Endodermal cell (in vitro differentiated cells): ENCODE results near the gene TVP23A. TPM values are rescaled to one million over a fixed set of nuclear protein-coding genes. Genes with fewer than 3 reads are reported as not detected.

Source experiments
- DNase-seq: peaks from one replicate; pipeline ENCODE4 v3.0.0-alpha.2; 2017
- H3K27ac ChIP-seq: 2 replicates; pipeline ENCODE4 v1.5.1; 2013; ENCODE audit warnings: mild to moderate bottlenecking, low read depth, low read length, moderate library complexity
- H3K27me3 ChIP-seq: 2 replicates; pipeline ENCODE4 v1.6.1; 2013; ENCODE audit warnings: mild to moderate bottlenecking, low read length, moderate library complexity; ENCODE audit not compliant: insufficient read depth, control insufficient read depth, poor library complexity, severe bottlenecking
- H3K36me3 ChIP-seq: 2 replicates; pipeline ENCODE4 v1.7.0; 2013; ENCODE audit warnings: mild to moderate bottlenecking, low read length, moderate library complexity; ENCODE audit not compliant: control insufficient read depth, insufficient read depth
- H3K4me1 ChIP-seq: one replicate; pipeline ENCODE4 v1.7.0; 2013; ENCODE audit warnings: low read length; ENCODE audit not compliant: control insufficient read depth, insufficient read depth
- H3K4me3 ChIP-seq: 2 replicates; pipeline ENCODE4 v1.5.1; 2013; ENCODE audit warnings: mild to moderate bottlenecking, low read length, moderate library complexity
- H3K9ac ChIP-seq: 2 replicates; pipeline ENCODE4 v1.6.1; 2013; ENCODE audit warnings: mild to moderate bottlenecking, low read length, moderate library complexity; ENCODE audit not compliant: poor library complexity, severe bottlenecking; ENCODE audit errors: extremely low read depth
- H3K9me3 ChIP-seq: 2 replicates; pipeline ENCODE4 v1.6.1; 2013; ENCODE audit warnings: mild to moderate bottlenecking, low read length, moderate library complexity; ENCODE audit not compliant: control insufficient read depth
- H3K27ac Mint-ChIP-seq: 2 replicates; pipeline ENCODE4 v1.8.0; 2020; ENCODE audit warnings: mixed read lengths
- H3K27me3 Mint-ChIP-seq: 2 replicates; pipeline ENCODE4 v1.8.0; 2021; ENCODE audit warnings: mild to moderate bottlenecking, mixed read lengths; ENCODE audit not compliant: insufficient read depth
- H3K36me3 Mint-ChIP-seq: 2 replicates; pipeline ENCODE4 v1.8.0; 2020; ENCODE audit warnings: low read depth, mixed read lengths
- H3K4me1 Mint-ChIP-seq: 2 replicates; pipeline ENCODE4 v1.8.0; 2020; ENCODE audit warnings: mixed read lengths
- H3K4me3 Mint-ChIP-seq: 2 replicates; pipeline ENCODE4 v1.8.0; 2020; ENCODE audit warnings: mild to moderate bottlenecking, moderate library complexity, mixed read lengths
- H3K9me3 Mint-ChIP-seq: 2 replicates; pipeline ENCODE4 v1.8.0; 2020; ENCODE audit warnings: mild to moderate bottlenecking, mixed read lengths
- WGBS, 2 experiments: methylation state at CpG; one replicate each; pipeline versions ENCODE4 v1.1.5 to v1.1.7; 2013; ENCODE audit warnings: missing lambda C conversion rate in 2 of 2, mixed read lengths in 1 of 2; ENCODE audit not compliant: insufficient coverage in 1 of 2, insufficient read length in 1 of 2; 5-methylcytosine and 5-hydroxymethylcytosine counted together
- total RNA-seq, 2 donors: library from RNA; stranded (reverse); fragmentation: NEBNext Ultra II Directional in 1 of 2; extraction: Animal tissue kit (Norgen Biotek cat#: 25700) in 1 of 2; gene quantifications; 2 replicates in 1 of 2; 3 replicates in 1 of 2; pipeline ENCODE4 v1.2.1, GENCODE V29; 2021
- TF ChIP-seq, protein P1 (sequence below): fragments of 200-600 bp; sonication (generic); conservative IDR thresholded peaks from 2 replicates; pipeline ENCODE4 v1.5.0; 2021; ENCODE audit warnings: antibody characterized with exemption, mild to moderate bottlenecking

Gene TVP23A
- total RNA-seq, 2 donors from 2014 or later = 7.6 to 13.6 TPM

DNA sequence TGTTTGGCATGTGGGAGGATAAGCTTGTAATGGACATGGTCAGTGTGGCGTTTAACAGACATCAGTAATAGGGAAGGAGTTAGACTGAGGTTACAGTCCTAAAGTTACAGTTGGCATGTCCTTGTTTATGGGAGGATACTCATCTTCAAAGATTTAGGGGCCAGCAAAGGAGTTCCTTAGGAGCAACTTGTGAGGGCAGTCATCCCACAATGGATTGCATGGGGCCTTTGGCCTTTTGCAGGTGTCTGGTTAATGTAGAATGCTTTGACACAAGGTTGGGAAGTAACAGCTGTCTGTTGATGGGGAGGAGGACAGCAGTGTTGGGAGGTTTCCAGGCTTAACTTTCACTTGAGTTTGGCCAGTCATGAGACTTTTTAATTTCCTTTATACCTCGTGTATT, 72.8 kb downstream of the TVP23A start:
- H3K36me3 Mint-ChIP-seq = peaks cover 28% of the 10 kb centered on the region

DNA sequence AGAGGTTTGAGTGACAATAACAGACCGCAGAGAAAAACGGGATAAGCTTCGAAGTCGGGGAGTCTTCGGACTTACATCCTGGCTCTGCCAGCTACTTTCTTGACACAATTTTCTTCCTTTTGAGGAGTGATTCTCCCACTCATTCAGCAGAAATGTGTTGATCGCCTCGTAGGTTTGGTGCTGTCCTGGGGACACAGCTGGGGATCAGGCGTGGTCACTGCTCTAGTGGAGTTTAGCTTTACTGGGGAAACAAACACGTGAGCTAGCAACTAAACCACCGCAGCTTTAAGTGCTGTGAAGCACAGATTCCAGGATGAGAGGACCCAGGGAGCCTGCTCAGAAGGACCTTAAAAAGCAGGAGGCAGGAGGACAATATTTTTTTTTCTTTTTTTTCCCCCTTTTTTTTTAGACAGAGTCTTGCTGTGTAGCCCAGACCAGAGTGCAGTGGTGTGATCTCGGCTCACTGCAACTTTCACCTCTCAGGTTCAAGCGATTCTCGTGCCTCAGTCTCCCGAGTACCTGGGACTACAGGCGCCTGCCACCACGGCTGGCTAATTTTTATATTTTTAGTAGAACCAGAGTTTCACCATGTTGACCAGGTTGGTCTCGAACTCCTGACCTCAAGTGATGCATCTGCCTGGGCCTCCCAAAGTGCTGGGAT, 74.1 kb downstream of the TVP23A start:
- DNase-seq = no peak
- Histone ChIP-seq H3K9me3 (no peaks in the 10 kb centered on the region), H3K36me3 (peaks cover 19% of the 10 kb centered on the region), H3K9ac (peak overlapping the region; percentile 49), H3K4me3 (peak overlapping the region; percentile 85), H3K27me3 (no peaks in the 10 kb centered on the region), H3K27ac (no peak overlapping the region), H3K4me1 (no peaks in the 10 kb centered on the region)
- Mint-ChIP-seq H3K27ac (peak overlapping the region; percentile 92), H3K9me3 (no peaks in the 10 kb centered on the region), H3K36me3 (peaks cover 25% of the 10 kb centered on the region), H3K4me1 (peaks cover 10% of the 10 kb centered on the region), H3K27me3 (no peaks in the 10 kb centered on the region), H3K4me3 (peak overlapping the region; percentile 89)
- TF ChIP-seq, protein P1, sequence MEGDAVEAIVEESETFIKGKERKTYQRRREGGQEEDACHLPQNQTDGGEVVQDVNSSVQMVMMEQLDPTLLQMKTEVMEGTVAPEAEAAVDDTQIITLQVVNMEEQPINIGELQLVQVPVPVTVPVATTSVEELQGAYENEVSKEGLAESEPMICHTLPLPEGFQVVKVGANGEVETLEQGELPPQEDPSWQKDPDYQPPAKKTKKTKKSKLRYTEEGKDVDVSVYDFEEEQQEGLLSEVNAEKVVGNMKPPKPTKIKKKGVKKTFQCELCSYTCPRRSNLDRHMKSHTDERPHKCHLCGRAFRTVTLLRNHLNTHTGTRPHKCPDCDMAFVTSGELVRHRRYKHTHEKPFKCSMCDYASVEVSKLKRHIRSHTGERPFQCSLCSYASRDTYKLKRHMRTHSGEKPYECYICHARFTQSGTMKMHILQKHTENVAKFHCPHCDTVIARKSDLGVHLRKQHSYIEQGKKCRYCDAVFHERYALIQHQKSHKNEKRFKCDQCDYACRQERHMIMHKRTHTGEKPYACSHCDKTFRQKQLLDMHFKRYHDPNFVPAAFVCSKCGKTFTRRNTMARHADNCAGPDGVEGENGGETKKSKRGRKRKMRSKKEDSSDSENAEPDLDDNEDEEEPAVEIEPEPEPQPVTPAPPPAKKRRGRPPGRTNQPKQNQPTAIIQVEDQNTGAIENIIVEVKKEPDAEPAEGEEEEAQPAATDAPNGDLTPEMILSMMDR = no peak
- WGBS, 2 experiments = 46 to 51% methylated on average over 17 of the region's 17 CpGs

More for the DNA sequence above, 72.8 kb downstream of the TVP23A start:
- H3K4me1 ChIP-seq = no peaks in the 10 kb centered on the region
- no peak overlapping the region for H3K4me3 ChIP-seq
- TF ChIP-seq, protein P1 = no peak
- H3K27ac Mint-ChIP-seq = no peak overlapping the region
- H3K9me3 Mint-ChIP-seq = no peaks in the 10 kb centered on the region
- H3K27me3 ChIP-seq = no peaks in the 10 kb centered on the region
- no peaks in the 10 kb centered on the region for H3K9me3 ChIP-seq
- peaks cover 10% of the 10 kb centered on the region for H3K4me1 Mint-ChIP-seq
- peaks cover 19% of the 10 kb centered on the region for H3K36me3 ChIP-seq
- 92 to 100% methylated on average over 1 to 2 of the region's 2 CpGs for WGBS, 2 experiments
- H3K27ac ChIP-seq = no peak overlapping the region
- H3K9ac ChIP-seq = no peak overlapping the region
- no peaks in the 10 kb centered on the region for H3K27me3 Mint-ChIP-seq
- H3K4me3 Mint-ChIP-seq = no peak overlapping the region
- DNase-seq = no peak

DNA sequence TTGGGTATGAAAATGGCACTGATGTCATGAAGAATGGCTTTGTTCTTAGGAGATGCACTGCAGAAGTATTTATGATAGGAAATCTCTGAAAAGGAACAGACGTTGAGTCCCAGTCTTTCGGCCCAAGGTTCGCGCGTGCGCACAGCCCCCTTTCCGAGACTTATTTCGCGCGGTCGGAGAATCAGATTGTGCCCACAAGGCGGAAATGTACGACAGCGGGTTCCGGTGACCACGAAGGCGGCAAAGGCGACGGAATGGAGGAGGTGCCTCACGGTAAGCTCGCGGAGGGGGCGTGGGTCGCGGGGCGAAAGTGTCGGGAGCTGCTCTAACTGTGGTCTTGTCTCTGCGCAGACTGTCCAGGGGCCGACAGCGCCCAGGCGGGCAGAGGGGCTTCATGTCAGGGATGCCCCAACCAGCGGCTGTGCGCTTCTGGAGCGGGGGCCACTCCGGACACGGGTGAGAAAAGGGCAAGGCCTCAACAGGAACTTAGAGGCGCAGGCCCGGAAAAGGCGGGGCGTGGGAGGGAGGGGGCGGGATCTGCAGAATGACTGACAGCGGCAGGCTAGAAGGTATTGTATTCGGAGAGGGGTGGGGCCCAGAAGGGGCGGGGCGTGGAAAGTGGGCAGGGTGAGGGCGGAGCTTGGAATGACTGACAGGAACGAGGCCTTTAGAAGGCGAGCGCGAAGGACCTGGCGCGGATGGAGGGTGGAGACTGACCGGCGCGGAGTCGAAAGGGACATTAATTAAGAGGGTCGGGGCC, 74.8 kb downstream of the TVP23A start, which contains the start of gene NUBP1:
NUBP1 (plus strand) TSS at position 233 of the 760 bp plus-strand sequence; CDS start at position 255, 22 bp downstream.
- H3K4me3 Mint-ChIP-seq = peak within 1 kb of the TSS; percentile 89
- Histone ChIP-seq H3K27ac (peak within 1 kb of the TSS; percentile 95), H3K9me3 (no peaks in the 10 kb centered on the region), H3K27me3 (no peaks in the 10 kb centered on the region), H3K4me1 (no peaks in the 10 kb centered on the region), H3K4me3 (peak within 1 kb of the TSS; percentile 85), H3K36me3 (peaks cover 14% of the 10 kb centered on the region), H3K9ac (peak within 1 kb of the TSS; percentile 87)
- WGBS, 2 experiments = 0 to 1% methylated on average over 29 to 57 of the region's 57 CpGs
- peak; percentile 100 for DNase-seq
- H3K9me3 Mint-ChIP-seq = no peaks in the 10 kb centered on the region
- peak within 1 kb of the TSS; percentile 100 for H3K27ac Mint-ChIP-seq
- TF ChIP-seq, protein P1 = no peak
- H3K27me3 Mint-ChIP-seq = no peaks in the 10 kb centered on the region
- peaks cover 21% of the 10 kb centered on the region for H3K36me3 Mint-ChIP-seq
- H3K4me1 Mint-ChIP-seq = peaks cover 10% of the 10 kb centered on the region
